Panc1 (cell line): ENCODE data around the gene FAM174B. TPM values are rescaled to one million over a fixed set of nuclear protein-coding genes. Genes with fewer than 3 reads are reported as not detected.

Source experiments
- ATAC-seq: fragments of 200-7000 bp; cut with Tn5 transposase; 2 replicates; pipeline ENCODE4 v1.9.1; 2020; ENCODE audit warnings: mild to moderate bottlenecking, moderate library complexity
- BruUV-seq: library from RNA; stranded (reverse); fragments of 400-500 nt; replicated peaks from 2 replicates; lab custom pipeline; 2021; lab: Mats Ljungman, UMichigan
- CTCF ChIA-PET: fragments of 300-600 bp; sonication (Branson Sonifier 250); formaldehyde crosslinking; loops from one replicate; lab custom pipeline; 2022; ENCODE audit warnings: antibody characterized with exemption; lab: Charles Lee
- POLR2A ChIA-PET: fragments of 300-600 bp; sonication (Branson Sonifier 250); formaldehyde crosslinking; loops from one replicate; lab custom pipeline; 2022; ENCODE audit warnings: antibody characterized with exemption; lab: Charles Lee
- DNase-seq: peaks from one replicate; pipeline ENCODE4 v3.0.0-alpha.2; 2010; ENCODE audit warnings: low read depth, low spot score
- H3K27ac ChIP-seq: 2 replicates; pipeline ENCODE4 v1.5.1; 2011; ENCODE audit warnings: mild to moderate bottlenecking, low read length, inconsistent platforms
- H3K27me3 ChIP-seq: fragments of 200-500 bp; sonication (Bioruptor generic); 2 replicates; pipeline ENCODE4 v1.6.0; 2014; ENCODE audit warnings: low read length, inconsistent platforms; ENCODE audit not compliant: control insufficient read depth, insufficient read depth
- H3K36me3 ChIP-seq: fragments of 200-500 bp; sonication (Bioruptor generic); 2 replicates; pipeline ENCODE4 v1.5.1; 2014; ENCODE audit warnings: inconsistent platforms, mild to moderate bottlenecking, low read length, moderate library complexity; ENCODE audit not compliant: control insufficient read depth, insufficient read depth
- H3K4me1 ChIP-seq: 2 replicates; pipeline ENCODE4 v1.5.1; 2011; ENCODE audit warnings: inconsistent platforms, mild to moderate bottlenecking, low read length, moderate library complexity; ENCODE audit not compliant: control insufficient read depth, insufficient read depth
- H3K4me3 ChIP-seq, 2 experiments: 2 replicates each; pipeline ENCODE4 v1.5.1; 2011 to 2012; ENCODE audit warnings: low read depth in 2 of 2, low read length in 2 of 2, mild to moderate bottlenecking in 2 of 2, inconsistent platforms in 1 of 2, moderate library complexity in 1 of 2
- H3K9me3 ChIP-seq: fragments of 200-500 bp; sonication (Bioruptor generic); 2 replicates; pipeline ENCODE4 v1.5.1; 2014; ENCODE audit warnings: low read depth, mild to moderate bottlenecking, inconsistent platforms, low read length, moderate library complexity; ENCODE audit not compliant: control insufficient read depth, insufficient read depth
- POLR2AphosphoS5 ChIP-seq: IDR thresholded peaks from 2 replicates; pipeline ENCODE4 v1.6.1; 2012; ENCODE audit warnings: mild to moderate bottlenecking, low read depth, low read length, moderate library complexity
- REST ChIP-seq, 2 experiments: IDR thresholded peaks; 2 replicates each; pipeline ENCODE4 v1.6.1; 2011 to 2012; ENCODE audit warnings: low read depth in 2 of 2, control low read depth in 1 of 2, low read length in 1 of 2, mild to moderate bottlenecking in 1 of 2, moderate library complexity in 1 of 2; ENCODE audit not compliant: insufficient read depth in 1 of 2
- SIN3A ChIP-seq: IDR thresholded peaks from 2 replicates; pipeline ENCODE4 v1.6.1; 2012; ENCODE audit warnings: low read depth, mild to moderate bottlenecking, low read length, moderate library complexity, borderline replicate concordance; ENCODE audit not compliant: insufficient read depth
- TCF7L2 ChIP-seq: IDR thresholded peaks from 2 replicates; pipeline ENCODE4 v1.6.1; 2011; ENCODE audit warnings: mild to moderate bottlenecking, low read depth, low read length, inconsistent platforms
- in situ Hi-C: cut with HindIII; loops from 2 replicates; pipeline ENCODE4 v1.10.0; 2016; ENCODE audit warnings: low sequenced_read_pairs, low pct_unique_long_range_greater_than_20kb
- intact Hi-C: fragments of 100-400 bp; cut with micrococcal nuclease; formaldehyde crosslinking; loops from one replicate; pipeline ENCODE4 v1.10.0; 2022; ENCODE audit not compliant: unreplicated experiment
- total RNA-seq: library from RNA; stranded (reverse); gene quantifications from one replicate; pipeline ENCODE4 v1.2.1, GENCODE V29; 2021; ENCODE audit not compliant: unreplicated experiment
- TF ChIP-seq, protein P1 (sequence below): fragments of 450-650 bp; IDR thresholded peaks from 2 replicates; pipeline ENCODE4 v1.5.1; 2017; ENCODE audit warnings: mild to moderate bottlenecking

Gene FAM174B
- total RNA-seq, 1 experiment from 2014 or later, result 30.7 TPM

DNA sequence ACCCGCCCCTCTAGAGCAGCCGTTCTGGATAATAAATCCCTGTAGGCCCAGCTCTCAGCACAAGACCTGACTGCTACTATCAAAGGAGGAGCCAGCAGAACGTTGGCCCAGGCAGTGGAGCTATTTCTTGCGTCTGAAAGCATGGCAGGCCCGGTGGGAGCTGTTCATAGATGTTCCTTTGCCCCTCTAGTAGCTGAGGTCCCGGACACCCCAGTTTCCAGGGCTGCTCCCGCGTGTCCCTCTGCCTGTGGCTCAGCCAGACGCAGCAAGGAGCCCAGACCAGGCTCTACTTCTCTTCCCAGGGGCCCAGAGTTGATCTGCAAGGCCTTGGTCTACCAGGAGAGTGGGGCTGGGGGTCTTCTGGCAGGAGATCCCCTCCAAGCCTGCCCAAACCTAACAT, 76.1 kb downstream of the FAM174B start:
- in situ Hi-C loops (no loop called here), intact Hi-C loops (no loop called here)
- Histone ChIP-seq H3K27ac (no peak overlapping the region), H3K36me3 (no peaks in the 10 kb centered on the region), H3K4me1 (no peaks in the 10 kb centered on the region), H3K4me3 (no peak overlapping the region), H3K27me3 (no peaks in the 10 kb centered on the region; the same call in 1 of the 2 replicates), H3K9me3 (no peaks in the 10 kb centered on the region)
- BruUV-seq, result no TSS peak
- DNase-seq (no peak), ATAC-seq (no peak)
- TF ChIP-seq, protein P1, sequence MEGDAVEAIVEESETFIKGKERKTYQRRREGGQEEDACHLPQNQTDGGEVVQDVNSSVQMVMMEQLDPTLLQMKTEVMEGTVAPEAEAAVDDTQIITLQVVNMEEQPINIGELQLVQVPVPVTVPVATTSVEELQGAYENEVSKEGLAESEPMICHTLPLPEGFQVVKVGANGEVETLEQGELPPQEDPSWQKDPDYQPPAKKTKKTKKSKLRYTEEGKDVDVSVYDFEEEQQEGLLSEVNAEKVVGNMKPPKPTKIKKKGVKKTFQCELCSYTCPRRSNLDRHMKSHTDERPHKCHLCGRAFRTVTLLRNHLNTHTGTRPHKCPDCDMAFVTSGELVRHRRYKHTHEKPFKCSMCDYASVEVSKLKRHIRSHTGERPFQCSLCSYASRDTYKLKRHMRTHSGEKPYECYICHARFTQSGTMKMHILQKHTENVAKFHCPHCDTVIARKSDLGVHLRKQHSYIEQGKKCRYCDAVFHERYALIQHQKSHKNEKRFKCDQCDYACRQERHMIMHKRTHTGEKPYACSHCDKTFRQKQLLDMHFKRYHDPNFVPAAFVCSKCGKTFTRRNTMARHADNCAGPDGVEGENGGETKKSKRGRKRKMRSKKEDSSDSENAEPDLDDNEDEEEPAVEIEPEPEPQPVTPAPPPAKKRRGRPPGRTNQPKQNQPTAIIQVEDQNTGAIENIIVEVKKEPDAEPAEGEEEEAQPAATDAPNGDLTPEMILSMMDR, result no peak
- TF ChIP-seq POLR2AphosphoS5, result no peak
- no peak for TF ChIP-seq TCF7L2
- TF ChIP-seq SIN3A, result no peak
- no peak for TF ChIP-seq REST (IDR thresholded peaks at IDR 0.05; ENCODE audit: insufficient read depth in 1 of 2, low read depth in 2 of 2, low read length in 1 of 2)
- ChIA-PET POLR2A (no interaction called here), CTCF (no interaction called here)

DNA sequence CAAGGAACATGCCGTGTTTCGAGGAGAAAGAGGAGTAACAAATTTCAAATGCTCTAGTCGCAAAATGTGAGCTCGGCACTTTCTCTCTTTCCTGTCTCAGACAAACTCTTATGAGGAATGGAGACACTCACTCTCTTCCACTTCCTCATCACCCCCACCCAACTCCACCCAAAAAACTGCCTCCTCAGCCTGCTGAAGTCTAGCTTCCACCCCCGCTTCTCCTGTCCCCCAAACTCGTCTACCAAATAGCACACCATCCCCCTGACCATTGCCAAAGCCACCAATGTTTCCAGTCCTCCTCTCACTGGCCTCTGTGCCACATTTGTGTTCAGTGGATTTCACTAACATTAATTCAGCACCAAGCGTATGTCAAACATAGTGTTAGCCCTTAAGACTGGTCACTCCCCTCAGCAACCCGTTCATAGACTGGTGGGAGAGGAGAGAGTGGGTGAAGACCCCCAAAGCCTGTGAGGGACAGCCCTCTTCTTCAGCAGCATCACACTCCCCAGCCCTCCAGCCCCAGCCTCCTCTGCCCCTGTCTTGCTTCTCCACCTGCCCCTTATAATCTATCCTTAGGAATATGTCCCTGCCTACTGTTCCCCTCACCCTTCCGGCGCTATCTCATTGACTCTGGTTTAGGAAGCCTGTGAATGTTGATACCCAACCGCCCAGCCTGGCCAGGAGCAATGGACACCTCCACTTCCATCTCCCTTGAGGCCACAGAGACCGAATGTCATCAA, 77.3 kb downstream of the FAM174B start:
- Histone ChIP-seq H3K4me1 (no peaks in the 10 kb centered on the region), H3K27me3 (no peaks in the 10 kb centered on the region; the same call in 1 of the 2 replicates), H3K9me3 (no peaks in the 10 kb centered on the region), H3K36me3 (no peaks in the 10 kb centered on the region), H3K27ac (no peak overlapping the region), H3K4me3 (no peak overlapping the region)
- CTCF ChIA-PET, result interaction anchor here (0.6 to 0.7 kb wide), 2 partner anchors 136 to 1190 kb away, joined by 3 to 4 read pairs; no protein-coding TSS in a partner anchor
- in situ Hi-C loops (no loop called here), intact Hi-C loops (no loop called here)
- POLR2A ChIA-PET, result interaction anchor here (0.7 kb wide), 1 partner anchor 180 kb away, joined by 4 read pairs; no protein-coding TSS in a partner anchor
- no peak for TF ChIP-seq POLR2AphosphoS5
- TF ChIP-seq SIN3A, result no peak
- no peak for TF ChIP-seq REST (IDR thresholded peaks at IDR 0.05; ENCODE audit: insufficient read depth in 1 of 2, low read depth in 2 of 2, low read length in 1 of 2)
- TF ChIP-seq, protein P1, result no peak
- TF ChIP-seq TCF7L2, result no peak
- no TSS peak for BruUV-seq
- no peak for DNase-seq
- no peak for ATAC-seq
